ENCODE measurements around the gene NUBP2.

NUBP2 gene

GRCh38 chr16:1831186-1832075, 48.7 kb downstream of the NUBP2 start:
- no peak for FAIRE-seq

- FAIRE-seq: no peak
Observed at GRCh38 chr16:1832838-1833454, 50.2 kb downstream of the NUBP2 start.

- no peak for FAIRE-seq
Observed at GRCh38 chr16:1834096-1834495, 51.3 kb downstream of the NUBP2 start.

Measured in endometrium (tissue), 2 donors.